ENCODE data around the gene RBMX. TPM values are rescaled to one million over a fixed set of nuclear protein-coding genes. Genes with fewer than 3 reads are reported as not detected.

The RBMX gene
- total RNA-seq, 3 donors from 2014 or later (not counting 1 experiment from before 2014, with no cell fraction given) = 171 to 208 (median 174) TPM

Other genes with a start within 250 kb of the RBMX start
- 1 to 10 TPM in 1 of 3 donors, under 1 TPM in 1, not detected in 1; 0.77 to 1.5 TPM for gene CD40LG, start 232.6 kb downstream of the RBMX start, total RNA-seq
- gene ARHGEF6, start 99.8 kb downstream of the RBMX start, total RNA-seq = 10 to 100 TPM; 55.5 to 78.8 (median 75.7) TPM
- gene GPR101, start 153.3 kb upstream of the RBMX start, total RNA-seq = under 1 TPM in 2 of 3 donors, not detected in 1; 0.23 to 0.33 TPM